ENCODE measurements around the gene RNF31. TPM values are rescaled to one million over a fixed set of nuclear protein-coding genes. Genes with fewer than 3 reads are reported as not detected.

The RNF31 gene
- total and polyA plus RNA-seq, 2 of the 13 experiments (the other 11 are each of a cell fraction or from before 2014, with no cell fraction given), result 48.2 to 86.8 TPM

DNA sequence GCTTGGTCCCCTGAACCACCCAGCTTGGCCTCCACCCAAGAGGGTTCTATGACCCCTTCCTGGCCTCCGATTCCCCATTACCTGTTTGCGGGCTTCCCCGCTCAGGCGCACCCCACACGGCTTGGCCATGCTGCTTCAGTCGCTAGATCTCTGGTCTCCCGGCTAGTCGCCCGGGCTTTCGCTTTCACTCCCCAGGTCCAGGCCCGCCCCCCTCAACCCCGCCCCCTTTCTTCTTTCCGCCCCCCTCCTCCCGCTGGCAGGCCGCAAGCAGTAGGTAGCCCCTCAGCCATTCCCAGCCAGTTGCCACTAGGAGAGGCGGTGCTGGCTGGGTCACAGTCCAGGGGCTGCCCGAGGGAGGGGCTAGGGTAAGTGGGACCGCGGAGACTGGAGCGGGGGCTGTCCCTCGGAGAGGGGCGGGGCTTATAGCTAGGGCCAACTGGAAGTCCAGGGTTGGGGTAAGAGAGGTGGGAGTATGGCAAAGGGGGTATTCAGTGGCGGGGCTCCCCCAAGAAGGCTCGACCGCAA lies 783 bp upstream of the RNF31 start, which contains the start of gene PSME2 (continued):
- TF ChIP-seq, protein P1, sequence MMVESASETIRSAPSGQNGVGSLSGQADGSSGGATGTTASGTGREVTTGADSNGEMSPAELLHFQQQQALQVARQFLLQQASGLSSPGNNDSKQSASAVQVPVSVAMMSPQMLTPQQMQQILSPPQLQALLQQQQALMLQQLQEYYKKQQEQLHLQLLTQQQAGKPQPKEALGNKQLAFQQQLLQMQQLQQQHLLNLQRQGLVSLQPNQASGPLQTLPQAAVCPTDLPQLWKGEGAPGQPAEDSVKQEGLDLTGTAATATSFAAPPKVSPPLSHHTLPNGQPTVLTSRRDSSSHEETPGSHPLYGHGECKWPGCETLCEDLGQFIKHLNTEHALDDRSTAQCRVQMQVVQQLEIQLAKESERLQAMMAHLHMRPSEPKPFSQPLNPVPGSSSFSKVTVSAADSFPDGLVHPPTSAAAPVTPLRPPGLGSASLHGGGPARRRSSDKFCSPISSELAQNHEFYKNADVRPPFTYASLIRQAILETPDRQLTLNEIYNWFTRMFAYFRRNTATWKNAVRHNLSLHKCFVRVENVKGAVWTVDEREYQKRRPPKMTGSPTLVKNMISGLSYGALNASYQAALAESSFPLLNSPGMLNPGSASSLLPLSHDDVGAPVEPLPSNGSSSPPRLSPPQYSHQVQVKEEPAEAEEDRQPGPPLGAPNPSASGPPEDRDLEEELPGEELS (CRISPR knock-in tag; IDR thresholded peaks at IDR 0.05), result peak; percentile 51; the same call in 1 of the 2 replicates
- TF ChIP-seq ZNF891 (CRISPR knock-in tag; IDR thresholded peaks at IDR 0.05) (no peak), NFKBIZ (CRISPR knock-in tag; IDR thresholded peaks at IDR 0.05) (peak; percentile 14; the same call in 1 of the 2 replicates), MEF2D (CRISPR knock-in tag; IDR thresholded peaks at IDR 0.05) (peak; percentile 91), MAFF (IDR thresholded peaks at IDR 0.05; ENCODE audit: low read depth, low read length) (no peak), NFYB (CRISPR knock-in tag; IDR thresholded peaks at IDR 0.05) (peak; percentile 61), KLF13 (CRISPR knock-in tag; IDR thresholded peaks at IDR 0.05) (no peak), XRCC5 (optimal IDR thresholded peaks at IDR 0.05; ENCODE audit: low read length) (peak; percentile 91), RBM39 (IDR thresholded peaks at IDR 0.05; ENCODE audit: low read depth, low read length, poor library complexity, severe bottlenecking) (peak; percentile 80), KDM5A (IDR thresholded peaks at IDR 0.05; ENCODE audit: borderline replicate concordance, low read length) (no peak; the same call in 1 of the 2 replicates)
- TF ChIP-seq, protein P2, sequence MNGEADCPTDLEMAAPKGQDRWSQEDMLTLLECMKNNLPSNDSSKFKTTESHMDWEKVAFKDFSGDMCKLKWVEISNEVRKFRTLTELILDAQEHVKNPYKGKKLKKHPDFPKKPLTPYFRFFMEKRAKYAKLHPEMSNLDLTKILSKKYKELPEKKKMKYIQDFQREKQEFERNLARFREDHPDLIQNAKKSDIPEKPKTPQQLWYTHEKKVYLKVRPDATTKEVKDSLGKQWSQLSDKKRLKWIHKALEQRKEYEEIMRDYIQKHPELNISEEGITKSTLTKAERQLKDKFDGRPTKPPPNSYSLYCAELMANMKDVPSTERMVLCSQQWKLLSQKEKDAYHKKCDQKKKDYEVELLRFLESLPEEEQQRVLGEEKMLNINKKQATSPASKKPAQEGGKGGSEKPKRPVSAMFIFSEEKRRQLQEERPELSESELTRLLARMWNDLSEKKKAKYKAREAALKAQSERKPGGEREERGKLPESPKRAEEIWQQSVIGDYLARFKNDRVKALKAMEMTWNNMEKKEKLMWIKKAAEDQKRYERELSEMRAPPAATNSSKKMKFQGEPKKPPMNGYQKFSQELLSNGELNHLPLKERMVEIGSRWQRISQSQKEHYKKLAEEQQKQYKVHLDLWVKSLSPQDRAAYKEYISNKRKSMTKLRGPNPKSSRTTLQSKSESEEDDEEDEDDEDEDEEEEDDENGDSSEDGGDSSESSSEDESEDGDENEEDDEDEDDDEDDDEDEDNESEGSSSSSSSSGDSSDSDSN (CRISPR knock-in tag; IDR thresholded peaks at IDR 0.05), result peak; percentile 68; the same call in 1 of the 2 replicates
- TF ChIP-seq, protein P3, sequence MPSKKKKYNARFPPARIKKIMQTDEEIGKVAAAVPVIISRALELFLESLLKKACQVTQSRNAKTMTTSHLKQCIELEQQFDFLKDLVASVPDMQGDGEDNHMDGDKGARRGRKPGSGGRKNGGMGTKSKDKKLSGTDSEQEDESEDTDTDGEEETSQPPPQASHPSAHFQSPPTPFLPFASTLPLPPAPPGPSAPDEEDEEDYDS (CRISPR knock-in tag; IDR thresholded peaks at IDR 0.05), result peak; percentile 94
- TF ChIP-seq, protein P4, sequence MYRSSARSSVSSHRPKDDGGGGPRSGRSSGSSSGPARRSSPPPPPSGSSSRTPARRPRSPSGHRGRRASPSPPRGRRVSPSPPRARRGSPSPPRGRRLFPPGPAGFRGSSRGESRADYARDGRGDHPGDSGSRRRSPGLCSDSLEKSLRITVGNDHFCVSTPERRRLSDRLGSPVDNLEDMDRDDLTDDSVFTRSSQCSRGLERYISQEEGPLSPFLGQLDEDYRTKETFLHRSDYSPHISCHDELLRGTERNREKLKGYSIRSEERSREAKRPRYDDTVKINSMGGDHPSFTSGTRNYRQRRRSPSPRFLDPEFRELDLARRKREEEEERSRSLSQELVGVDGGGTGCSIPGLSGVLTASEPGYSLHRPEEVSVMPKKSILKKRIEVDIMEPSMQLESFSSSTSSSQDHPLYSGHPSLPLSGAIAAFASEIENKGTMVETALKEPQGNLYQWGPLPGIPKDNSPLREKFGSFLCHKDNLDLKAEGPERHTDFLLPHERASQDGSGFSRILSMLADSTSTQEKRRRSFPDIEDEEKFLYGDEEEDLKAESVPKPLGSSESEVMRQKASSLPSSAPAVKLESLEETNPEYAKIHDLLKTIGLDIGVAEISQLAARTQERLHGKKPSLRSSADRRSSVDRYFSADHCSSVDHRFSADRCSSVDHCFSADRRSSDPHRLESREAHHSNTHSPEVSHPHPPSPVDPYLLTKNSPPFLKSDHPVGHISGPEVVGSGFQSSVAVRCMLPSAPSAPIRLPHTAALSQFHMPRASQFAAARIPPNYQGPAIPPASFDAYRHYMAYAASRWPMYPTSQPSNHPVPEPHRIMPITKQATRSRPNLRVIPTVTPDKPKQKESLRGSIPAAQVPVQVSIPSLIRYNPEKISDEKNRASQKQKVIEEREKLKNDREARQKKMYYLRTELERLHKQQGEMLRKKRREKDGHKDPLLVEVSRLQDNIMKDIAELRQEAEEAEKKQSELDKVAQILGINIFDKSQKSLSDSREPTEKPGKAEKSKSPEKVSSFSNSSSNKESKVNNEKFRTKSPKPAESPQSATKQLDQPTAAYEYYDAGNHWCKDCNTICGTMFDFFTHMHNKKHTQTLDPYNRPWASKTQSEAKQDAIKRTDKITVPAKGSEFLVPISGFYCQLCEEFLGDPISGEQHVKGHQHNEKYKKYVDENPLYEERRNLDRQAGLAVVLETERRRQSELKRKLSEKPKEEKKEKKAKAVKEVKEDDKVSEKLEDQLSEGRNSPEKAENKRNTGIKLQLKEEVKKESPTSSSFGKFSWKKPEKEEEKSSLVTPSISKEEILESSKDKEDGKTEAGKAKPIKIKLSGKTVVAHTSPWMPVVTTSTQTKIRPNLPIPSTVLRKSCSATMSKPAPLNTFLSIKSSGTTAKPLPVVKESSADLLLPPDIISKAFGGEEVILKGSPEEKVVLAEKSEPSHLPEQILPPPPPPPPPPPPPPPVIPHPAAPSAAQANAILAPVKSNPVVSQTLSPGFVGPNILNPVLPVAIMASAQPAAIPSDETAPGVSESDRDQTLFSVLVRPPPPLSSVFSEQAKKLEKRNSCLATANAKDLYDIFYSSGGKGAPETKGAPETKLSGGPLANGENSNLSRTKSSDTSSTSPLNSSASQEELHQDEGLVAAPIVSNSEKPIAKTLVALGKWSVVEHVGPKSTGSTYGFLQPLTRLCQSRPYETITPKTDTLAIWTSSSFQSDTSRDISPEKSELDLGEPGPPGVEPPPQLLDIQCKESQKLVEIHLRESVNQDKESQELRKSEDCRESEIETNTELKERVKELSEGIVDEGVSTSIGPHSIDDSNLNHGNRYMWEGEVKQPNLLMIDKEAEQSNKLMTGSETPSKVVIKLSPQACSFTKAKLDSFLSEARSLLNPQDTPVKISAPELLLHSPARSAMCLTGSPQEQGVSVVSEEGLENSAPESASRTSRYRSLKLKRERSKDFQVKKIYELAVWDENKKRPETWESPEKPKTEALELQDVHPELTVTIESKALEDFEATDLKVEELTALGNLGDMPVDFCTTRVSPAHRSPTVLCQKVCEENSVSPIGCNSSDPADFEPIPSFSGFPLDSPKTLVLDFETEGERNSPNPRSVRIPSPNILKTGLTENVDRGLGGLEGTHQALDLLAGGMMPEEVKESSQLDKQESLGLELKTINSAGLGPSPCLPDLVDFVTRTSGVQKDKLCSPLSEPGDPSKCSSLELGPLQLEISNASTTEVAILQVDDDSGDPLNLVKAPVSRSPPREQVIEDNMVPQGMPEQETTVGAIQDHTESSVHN (CRISPR knock-in tag; IDR thresholded peaks at IDR 0.05), result no peak

All from HepG2 (cell line).